Measurements from ENCODE around the gene BSCL2.

DNA sequence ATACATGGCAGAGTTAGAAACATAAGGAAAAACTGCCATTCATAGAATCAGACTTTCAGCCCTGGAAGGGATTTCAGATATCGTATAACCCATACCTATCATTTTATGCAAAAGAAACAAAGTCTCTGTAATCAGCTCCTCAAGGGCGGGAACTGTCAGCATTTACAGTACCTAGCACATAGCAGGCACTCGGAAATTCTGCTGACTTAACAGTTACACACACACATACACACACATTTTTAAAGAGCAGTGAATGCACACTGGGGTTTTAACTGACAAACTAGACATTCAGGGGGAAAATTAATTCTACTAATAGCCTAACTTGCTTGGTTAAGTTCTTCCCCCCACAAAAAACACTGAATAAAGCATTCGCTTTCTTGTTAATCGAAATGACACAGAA lies 9.0 kb upstream of the BSCL2 start:
- TF ChIP-seq POLR2A (IDR thresholded peaks at IDR 0.05; ENCODE audit: low read depth, low read length) (no peak), TAF1 (IDR thresholded peaks at IDR 0.05; ENCODE audit: low read depth, low read length) (no peak), POLR2AphosphoS5 (IDR thresholded peaks at IDR 0.05; ENCODE audit: low read depth, low read length) (no peak), SPI1 (IDR thresholded peaks at IDR 0.05; ENCODE audit: low read depth, low read length) (no peak), PAX5 (IDR thresholded peaks at IDR 0.05; ENCODE audit: insufficient read depth, low read length, severe bottlenecking) (no peak), POU2F2 (IDR thresholded peaks at IDR 0.05; ENCODE audit: low read depth, low read length) (no peak)
